HEK293 (cell line): ENCODE measurements around the gene RGS7.

Experiments used
- CTCF ChIP-seq: fragments of 450-650 bp; formaldehyde crosslinking; IDR thresholded peaks from 2 replicates; pipeline ENCODE4 v1.5.1; 2016; ENCODE audit warnings: missing biosample characterization, missing genetic modification characterization
- HOXD13 ChIP-seq: sonication (generic); formaldehyde crosslinking; IDR thresholded peaks from 2 replicates; pipeline ENCODE4 v1.8.0; 2022; ENCODE audit warnings: missing genetic modification reagents, borderline replicate concordance
- REST ChIP-seq: fragments of 450-650 bp; formaldehyde crosslinking; IDR thresholded peaks from 2 replicates; pipeline ENCODE4 v1.5.1; 2016; ENCODE audit warnings: missing biosample characterization, missing genetic modification characterization
- ZBTB17 ChIP-seq: fragments of 450-650 bp; formaldehyde crosslinking; IDR thresholded peaks from 2 replicates; pipeline ENCODE4 v1.5.1; 2016; ENCODE audit warnings: missing biosample characterization, missing genetic modification characterization

GRCh38 chr1:241202401-241202800 is 154.6 kb downstream of the RGS7 start:
- no peak for TF ChIP-seq HOXD13
- TF ChIP-seq REST (tag by site-specific recombination) = no peak
- no peak for TF ChIP-seq CTCF (tag by site-specific recombination)
- no peak for TF ChIP-seq ZBTB17 (tag by site-specific recombination)
